Prostate gland (tissue), 2 donors: ENCODE data around the gene ASPN.

ENCODE experiments used
- CTCF ChIP-seq, 4 experiments: fragments of 200-600 bp in 2 of 4; fragments of 450-650 bp in 2 of 4; sonication (generic) in 2 of 4; IDR thresholded peaks; 1 replicate in 3 of 4; 2 replicates in 1 of 4; pipeline ENCODE4 v1.5.1; 2016 to 2019; ENCODE audit warnings: antibody characterized with exemption in 4 of 4, mild to moderate bottlenecking in 2 of 4, moderate library complexity in 2 of 4
- POLR2A ChIP-seq: fragments of 450-650 bp; IDR thresholded peaks from one replicate; pipeline ENCODE4 v1.6.1; 2016; ENCODE audit warnings: antibody characterized with exemption, mild to moderate bottlenecking

- TF ChIP-seq POLR2A (no peak), CTCF (IDR thresholded peaks at IDR 0.05) (no peak)
Observed at GRCh38 chr9:92513349-92513748, 31.0 kb upstream of the ASPN start.
